HG03108 (cell line): ENCODE data around the gene NUMB.

Experiments used
- ATAC-seq: cut with Tn5 transposase; IDR thresholded peaks from one replicate; pipeline ENCODE4 v1.9.1; 2021; ENCODE audit warnings: moderate library complexity; ENCODE audit not compliant: unreplicated experiment

Gene NUMB

DNA sequence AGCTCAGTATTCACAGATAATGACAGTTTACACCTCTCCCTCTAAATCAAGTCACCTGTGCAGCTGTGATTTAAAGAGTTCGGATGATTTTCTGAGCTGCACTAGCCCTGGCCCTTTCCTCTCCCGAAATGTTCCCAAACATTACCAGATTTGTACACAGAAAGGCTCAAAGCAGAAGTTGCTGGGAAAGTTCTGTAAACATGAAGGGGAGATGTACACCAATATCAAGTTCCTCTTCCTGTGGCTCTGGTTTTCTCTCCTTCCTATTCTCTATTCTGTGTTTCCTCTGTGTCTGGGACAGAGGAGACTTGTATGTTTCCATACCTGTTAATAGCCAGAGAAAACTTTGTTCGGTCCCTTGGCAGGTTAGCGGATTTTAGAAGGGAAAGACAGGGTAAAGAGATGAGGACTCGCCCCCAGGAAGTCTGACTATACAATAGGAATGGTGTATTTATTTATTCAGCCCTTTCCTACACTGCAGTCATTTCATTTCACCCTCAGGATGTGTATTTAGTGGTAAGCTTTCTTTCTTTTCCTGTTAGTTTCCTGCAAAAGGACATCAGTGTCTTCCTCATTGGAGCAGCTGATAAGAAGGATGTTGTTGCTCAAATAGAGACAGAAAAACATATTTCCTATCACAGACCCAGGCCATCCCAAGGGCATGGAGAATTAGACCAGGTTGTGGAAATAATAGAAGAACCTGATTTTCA lies 7.6 kb upstream of the NUMB start:
- no peak for ATAC-seq

DNA sequence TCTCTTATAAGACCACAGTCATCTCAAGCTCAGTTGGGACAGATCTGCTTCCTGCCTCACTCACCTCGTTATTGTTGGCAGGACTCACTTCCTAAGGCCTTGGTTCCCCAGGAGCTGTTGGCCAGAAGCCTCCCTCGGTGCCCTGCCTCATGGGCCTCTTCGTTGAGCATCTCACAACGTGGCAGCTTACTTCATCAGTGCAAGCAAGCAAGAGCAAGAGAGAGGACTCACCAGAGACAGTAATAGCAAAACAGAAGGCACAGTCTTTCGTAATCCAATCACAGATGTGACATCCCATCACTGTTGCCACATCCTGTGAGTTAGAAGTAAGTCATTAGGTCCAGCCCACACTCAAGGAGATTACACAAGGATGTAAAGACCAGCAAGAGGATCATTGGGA lies 5.1 kb upstream of the NUMB start:
- no peak for ATAC-seq

DNA sequence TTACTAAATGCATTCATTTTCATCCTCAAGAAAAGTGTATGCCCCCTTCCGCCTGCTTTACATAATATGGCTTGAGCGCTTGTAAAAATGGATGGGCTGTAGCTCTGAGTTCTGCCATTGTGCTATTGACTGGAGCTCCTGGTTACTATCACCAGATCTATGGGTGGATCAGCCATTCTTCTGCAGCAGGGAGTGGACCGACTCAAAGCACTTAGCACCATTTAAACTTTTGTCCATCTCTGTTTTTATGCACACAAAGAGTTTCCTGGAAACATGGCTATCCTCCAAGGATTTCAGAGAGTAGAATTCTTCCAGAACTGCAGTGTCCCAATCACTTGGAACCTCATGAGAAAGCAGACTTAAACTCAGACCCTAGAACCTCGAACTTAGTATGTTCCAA lies 4.5 kb upstream of the NUMB start:
- no peak for ATAC-seq

DNA sequence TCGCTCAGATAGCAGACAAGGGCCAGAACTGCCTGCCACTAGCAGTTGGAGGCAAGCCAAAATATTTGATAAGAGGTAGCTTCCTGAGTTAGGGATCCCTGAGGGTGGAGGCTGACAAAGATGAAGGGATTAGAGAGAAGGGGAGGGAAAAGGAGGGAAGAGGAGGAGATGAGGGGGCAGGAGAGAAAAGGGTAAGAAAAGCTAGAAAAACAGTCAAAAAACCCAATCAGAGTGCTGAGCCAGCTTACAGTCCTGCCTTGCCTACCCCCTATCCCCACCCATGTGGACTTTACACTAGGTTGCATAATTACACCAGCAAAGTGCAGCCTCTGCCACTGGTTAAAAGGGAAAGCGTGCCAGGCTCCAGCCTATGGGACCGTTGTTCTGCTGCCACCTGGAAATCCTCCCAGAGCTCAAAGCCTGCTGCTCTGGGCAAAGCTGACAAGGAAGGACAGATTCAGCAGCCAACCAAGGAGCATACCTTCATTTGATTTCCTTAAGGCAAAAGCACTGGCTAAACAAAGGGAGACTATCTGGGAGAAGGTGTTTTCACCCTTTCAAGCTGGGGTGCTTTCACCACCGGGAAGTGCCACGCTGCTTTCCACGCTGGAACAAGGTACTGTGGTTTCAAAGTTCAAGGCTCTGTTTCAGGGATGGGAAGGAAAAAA lies 3.8 kb upstream of the NUMB start:
- no peak for ATAC-seq

DNA sequence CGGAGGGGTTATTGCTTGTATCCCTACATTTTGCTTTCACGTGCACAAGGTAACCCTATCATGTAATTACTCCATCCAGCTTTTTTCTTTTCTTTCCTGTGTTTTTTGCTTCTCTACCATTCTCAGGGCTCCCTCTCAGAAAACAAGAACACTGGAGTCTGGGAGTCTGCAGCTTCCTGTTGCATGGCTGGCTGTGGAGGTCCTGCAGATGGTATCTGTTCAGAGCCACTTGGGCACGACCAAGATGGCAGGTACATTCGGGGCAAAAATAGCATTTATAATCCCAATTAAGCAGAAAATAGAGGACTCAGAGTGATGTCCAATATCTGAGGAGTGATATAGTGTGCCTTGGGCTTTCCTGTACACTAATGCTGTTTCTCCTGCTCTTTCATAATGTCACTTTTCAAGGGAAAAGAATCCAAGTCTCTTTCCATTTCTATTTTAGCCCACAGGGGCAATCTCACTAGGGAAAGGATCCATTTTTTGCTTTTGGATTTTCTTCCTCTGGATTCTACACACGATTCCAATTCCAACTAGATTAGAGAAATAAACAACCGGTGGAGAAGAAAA lies 3.2 kb upstream of the NUMB start:
- no peak for ATAC-seq

DNA sequence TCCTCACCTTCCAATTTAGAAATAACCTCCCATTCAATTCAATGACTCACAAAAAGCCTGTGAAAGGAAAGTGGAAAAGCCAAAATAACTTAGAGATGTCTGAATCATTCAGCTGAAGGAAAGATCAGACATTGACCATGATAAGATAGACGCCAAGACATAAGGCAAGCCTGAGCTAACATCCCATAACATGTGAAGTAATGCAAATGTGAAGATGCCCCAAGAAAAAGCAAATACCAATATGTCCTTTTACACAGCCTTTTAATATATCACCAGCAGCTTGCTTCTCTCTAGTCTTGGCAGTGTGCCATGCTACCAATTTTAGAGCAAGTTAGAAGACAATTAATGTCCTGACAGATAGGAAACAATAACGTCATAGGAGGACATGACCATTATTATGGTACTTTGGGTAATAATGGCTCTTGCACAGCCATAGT lies 2.4 kb upstream of the NUMB start:
- no peak for ATAC-seq

DNA sequence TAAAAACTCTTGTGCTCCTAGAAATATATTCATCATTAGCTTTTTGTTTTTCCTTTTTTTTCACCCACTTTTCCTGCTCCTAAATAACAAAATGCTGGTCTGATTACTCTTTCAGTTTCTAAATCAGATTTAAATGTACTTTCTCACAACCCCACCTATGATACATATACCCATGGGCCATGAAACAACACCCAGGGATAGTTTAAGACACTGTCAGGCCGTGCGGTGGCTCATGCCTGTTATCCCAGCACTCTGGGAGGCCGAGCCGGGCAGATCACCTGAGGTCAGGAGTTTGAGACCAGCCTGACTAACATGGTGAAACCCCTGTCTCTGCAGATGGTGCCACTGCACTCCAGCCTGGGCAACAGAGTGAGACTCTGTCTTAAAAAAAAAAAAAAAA lies 1.6 kb upstream of the NUMB start:
- ATAC-seq: no peak

DNA sequence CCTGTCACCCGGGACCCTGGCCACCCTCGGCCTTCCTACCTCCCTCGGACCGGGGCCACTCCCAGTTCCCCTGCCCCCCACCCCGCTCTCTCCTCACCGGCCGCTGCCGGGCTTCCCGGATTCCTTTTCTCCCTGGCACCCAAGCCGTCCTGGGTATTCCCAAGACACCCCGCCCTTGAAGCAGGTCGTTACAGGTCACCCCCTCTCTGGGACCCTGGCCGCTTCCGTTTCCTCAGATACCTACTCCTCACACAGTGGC lies 493 bp downstream of the NUMB start:
- peak; percentile 5 for ATAC-seq

DNA sequence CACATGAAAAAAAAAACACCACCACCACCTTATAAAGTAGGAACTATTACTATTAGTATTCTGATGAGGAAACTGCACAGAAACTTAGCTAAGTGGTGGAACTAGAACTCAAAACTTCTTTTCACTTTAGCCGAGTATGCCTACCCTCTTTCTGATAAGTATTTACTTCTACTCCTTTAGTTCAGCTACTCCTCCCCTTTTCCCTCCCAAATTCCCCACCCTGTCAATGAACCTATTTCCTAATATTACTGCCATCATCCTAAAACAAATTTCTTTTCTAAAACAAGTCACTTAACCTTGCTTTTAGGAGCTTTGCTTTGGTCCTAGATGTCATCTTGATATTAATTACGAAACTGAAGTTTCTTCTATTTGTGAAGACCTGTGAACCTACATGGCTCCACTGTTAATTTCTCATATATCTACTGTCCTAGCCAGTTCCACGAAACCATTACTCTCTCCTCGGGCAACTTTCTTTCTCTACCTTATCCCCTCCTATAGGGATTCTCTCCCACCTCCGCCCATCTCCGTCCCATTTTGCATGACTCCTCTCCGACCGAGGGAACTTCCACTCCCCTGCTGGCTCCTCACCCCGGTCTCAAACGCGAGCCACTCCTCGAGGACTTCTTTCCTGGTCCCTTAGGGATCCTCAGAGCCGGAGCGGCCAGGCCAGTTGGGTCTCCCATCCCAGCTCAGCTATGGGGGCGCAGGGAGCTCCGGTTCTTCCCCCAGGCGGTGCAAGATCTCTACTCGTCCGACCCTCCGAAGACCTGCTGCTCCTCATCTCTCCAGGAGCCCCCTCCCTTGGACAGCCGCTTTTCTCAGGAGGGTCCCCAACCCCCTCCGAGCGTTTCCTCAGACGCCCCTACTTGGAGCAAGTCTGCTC lies 1.1 kb downstream of the NUMB start:
- ATAC-seq: no peak

DNA sequence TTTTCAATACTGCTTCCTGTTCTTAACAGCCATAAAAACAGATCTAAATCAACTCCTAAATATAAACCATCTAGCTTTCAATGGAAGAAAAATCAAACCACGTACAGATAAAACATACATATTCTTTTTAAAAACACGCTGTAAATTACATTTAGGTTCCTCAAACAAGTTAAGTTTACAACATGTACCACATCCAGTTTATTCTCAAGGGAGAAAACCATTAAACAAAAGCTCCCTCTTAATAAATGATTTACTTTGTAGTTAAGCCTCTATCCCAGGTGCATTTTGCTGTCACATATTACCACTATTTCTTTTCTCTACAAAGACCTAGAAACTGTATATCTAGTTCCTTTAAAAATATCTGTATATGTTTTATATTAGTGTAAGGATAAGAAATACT lies 3.1 kb downstream of the NUMB start:
- ATAC-seq: no peak

DNA sequence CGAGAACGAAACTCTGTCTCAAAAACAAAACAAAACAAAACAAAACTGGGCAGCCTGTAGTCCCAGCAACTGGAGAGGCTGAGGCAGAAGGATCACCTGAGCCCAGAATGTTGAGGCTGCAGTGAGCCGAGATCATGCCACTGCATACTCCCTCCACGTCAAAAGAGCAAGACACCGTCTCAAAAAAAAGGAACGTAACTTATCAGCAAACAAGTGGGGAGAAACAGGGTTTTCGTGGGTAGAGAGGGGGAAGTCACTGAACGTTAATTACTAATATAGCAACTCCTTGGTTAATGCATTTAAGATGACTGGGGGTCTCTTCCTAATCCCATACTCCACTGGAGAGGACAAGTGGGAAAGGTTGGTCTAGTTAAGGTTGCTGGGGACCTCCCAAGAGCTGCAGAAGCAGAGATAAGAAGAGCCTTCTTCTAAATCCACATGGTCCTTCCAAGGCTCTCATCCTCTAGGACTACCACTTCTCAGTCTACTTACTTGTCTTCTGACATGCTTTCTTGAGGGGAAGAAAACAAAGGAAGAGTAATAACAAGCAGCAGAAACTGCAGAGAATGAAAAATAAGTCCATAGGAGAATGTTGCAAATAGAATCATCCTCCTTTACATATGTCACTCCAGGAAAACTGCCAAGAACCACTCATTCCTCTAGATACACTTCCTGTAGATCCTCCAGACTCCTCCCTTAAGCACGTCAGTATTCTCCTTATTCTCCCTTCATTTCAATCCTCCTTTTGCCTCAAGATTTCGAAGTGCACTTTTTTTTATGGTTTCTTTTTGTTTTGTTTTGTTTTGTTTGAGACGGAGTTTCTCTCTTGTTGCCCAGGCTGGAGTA lies 5.8 kb downstream of the NUMB start:
- no peak for ATAC-seq

DNA sequence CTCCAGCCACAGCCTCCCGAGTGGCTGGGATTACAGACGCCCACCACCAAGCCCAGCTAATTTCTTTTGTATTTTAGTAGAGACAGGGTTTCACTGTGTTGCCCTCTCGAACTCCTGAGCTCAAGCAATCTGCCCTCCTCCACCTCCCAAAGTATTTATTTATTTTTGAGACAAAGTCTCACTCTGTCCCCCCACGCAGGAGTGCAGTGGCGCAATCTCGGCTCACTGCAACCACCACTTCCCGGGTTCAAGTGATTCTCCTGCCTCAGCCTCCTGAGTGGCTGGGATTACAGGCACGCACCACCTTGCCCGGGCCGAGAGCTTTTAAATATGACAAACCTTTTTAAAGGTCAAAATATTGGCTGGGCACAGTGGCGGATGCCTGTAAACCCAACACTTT lies 14.6 kb downstream of the NUMB start:
- ATAC-seq: no peak

DNA sequence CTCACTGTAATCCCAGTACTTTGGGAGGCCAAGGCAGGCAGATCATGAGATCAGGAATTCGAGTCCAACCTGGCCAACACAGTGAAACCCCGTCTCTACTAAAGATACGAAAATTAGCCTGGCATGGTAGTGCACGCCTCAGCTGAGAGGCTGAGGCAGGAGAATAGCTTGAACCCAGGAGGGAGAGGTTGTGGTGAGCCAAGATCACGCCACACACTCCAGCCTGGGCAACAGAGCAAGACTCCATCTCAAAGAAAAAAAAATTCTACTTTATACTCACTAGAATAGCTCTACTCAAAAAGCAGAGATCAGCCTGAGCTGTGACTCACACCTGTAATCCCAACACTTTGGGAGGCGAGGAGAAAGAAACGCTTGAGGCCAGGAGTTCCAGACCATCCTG lies 17.1 kb downstream of the NUMB start:
- ATAC-seq: no peak

DNA sequence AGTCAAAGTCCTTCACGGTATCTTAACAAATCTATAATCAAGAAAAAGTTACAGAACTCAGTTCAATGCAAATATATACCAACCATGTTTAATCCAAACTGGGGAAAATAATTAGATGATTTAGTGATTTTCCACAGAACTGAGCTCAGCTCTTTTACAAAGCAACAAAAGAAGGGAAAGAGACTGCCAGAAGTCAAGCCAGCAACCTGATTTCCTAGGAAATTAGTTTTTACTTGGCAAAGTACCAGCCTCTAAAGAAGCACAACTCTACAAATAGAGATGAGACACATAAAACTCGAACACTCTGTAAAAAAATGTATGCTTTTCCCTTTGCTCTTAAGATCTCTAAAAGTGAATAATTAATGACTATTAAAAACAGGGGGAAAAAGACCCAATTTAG lies 19.4 kb downstream of the NUMB start:
- no peak for ATAC-seq

DNA sequence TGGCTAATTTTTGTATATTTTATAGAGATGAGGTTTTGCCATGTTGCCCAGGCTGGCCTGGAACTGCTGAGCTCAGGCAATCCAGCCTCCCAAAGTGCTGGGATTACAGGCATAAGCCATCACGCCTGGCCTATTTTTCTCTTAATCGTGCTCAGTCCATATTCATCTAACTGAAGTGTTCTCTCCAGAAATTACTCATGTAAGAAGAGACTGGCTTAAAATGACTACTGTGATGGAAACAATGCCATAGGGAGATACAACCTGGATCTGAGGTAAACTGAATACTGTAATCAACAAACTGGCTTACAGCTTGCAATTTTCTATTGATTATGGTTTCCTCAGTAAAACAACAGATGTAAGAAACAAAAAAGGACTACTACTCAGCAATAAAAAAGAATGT lies 21.1 kb downstream of the NUMB start:
- ATAC-seq: no peak

DNA sequence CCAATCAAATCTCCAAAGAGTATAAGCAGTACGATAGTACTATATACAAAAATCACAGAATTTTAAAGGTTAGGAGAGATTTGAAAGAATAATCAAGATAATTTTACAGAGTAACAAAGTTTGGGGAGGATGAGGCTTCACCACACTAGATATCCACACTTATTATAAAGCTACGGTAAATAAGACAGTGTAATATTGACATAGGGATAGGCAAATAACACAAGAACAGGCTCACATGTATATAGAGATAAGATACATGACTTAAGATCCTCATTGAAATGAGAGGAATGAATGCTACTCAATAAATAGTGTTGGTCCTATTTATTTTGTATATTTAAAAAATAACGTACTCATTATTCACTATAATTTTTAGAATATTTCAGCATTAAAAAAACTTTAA lies 26.2 kb downstream of the NUMB start:
- no peak for ATAC-seq

DNA sequence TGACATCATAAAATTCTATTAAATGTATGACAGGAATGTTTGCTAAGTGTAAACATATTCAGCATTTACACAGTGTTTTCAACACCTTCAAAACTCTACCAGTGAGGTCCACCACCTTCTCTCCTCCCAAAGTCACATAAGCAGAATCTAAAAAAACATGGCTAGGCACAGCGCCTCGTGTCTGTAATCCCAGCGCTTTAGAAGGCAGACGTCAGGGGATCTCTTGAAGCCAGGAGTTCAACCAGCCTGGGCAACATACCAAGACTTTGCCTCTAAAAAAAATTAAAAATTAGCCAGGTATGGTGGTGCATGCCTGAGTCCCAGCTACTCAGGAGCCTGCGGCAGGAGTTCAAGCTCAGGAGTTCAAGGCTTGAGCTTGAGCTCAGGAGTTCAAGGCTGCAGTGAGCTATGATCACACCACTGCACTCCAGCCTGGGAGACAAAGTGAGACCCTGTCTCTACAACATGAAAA lies 30.0 kb downstream of the NUMB start:
- no peak for ATAC-seq

DNA sequence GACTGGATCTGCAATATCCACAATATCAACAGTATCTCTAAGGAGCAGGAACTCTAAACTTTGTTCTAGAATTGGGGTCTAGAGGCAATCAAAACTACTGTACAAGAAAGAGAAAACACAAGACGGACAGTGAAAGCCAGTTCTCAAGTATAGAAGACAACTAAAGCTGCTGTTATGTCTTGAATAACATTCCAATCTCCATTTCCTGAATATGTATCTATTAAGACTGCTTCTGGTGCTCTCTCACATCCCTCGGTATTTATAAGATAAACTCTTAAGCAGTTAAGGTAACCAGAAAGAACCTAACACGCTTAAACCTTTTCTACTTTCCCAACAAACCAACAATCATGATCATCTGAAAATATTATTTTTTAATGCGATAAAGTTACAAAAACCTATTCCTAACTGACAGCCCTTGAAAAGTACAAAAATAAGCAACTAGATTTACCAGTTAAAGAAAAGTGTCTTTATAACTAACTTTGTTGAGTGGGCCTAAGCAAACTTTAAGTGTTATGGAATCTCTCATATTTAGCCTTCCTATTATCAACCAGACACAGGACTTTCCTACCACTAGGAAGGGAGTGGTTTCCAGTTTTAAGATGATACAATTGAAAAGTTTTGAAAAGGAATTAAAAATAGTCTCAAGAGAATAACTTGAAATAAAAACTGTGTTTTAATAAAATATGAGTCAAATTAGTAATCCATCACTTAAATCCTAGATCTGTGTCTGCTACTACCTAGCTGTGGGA lies 30.7 kb downstream of the NUMB start:
- no peak for ATAC-seq

DNA sequence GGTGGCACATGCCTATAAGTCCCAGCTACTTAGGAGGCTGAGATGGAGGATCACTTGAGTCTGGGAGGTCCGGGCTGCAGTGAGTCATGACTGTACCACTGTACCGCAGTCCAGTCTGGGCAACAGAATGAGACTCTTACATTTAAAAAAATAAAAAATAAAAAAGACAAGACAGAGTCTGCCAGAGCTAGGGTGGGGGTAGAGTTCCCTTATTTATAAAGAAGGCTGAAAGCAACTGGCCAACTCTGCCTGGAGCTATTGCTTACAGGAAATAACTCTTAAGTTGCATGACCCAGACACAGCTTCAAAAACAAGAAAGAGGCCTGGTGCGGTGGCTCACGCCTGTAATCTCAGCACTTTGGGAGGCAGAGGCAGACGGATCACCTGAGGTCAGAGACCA lies 31.5 kb downstream of the NUMB start:
- no peak for ATAC-seq

DNA sequence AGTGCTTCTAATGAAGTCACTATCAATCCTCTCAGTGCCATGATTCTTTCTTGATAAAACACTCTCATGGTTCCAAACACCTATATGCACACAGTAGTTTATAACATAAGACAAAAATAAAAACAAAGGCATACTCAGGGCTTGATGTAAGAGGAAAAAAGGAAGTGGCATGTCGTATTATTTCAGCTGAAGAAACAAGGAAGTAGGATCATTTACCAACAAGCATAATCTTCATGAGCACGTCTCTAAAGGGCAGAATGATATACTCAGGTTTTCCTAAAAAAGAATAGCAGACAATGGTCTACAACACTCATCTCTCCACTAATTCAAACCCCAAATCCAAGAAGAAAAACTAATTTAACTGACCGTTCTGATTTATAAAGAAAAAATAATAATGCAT lies 33.9 kb downstream of the NUMB start:
- no peak for ATAC-seq
